C4-2B (cell line): Measurements from ENCODE around the gene CLSTN2.

Experiments used
- ZFX ChIP-seq: fragments of 450-650 bp; IDR thresholded peaks from 2 replicates; pipeline ENCODE4 v1.6.1; 2017
- TF ChIP-seq, protein P1 (sequence below): fragments of 450-650 bp; conservative IDR thresholded peaks from 2 replicates; pipeline ENCODE4 v1.5.1; 2017; ENCODE audit warnings: mild to moderate bottlenecking

DNA sequence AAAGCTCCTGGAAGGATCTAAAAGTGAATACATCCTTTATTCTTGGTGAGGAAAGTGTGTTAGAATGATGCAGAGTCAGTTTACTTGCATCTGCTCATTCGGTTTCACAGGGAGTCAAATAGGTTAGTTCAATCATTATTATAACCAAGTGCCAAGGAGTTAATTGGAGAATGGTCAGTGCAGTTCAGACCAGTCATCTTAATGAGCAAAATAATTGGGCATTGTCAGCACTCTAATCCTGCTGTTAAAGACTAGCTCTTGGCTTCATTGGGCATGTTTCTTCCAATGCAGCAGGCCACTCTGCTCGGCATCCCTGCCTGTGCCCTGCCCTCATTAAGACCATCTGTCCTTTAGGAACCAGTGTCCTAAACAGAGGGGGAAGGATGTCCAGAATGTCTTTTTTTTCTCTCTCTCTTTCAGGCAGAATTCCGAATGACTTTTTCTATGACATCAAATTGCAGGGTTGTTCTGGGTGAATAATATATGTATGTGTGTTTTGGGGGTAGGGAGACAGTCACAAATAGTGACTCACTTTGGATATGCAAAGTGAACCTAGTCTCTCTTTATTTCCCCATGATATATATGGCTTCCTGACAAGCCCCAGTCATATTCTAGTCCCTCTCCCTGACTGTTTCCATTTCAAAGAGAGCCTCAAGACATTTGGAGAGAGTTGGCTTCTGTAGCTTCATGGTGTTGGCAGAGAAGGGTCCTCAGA, 537.5 kb downstream of the CLSTN2 start:
- TF ChIP-seq, protein P1, sequence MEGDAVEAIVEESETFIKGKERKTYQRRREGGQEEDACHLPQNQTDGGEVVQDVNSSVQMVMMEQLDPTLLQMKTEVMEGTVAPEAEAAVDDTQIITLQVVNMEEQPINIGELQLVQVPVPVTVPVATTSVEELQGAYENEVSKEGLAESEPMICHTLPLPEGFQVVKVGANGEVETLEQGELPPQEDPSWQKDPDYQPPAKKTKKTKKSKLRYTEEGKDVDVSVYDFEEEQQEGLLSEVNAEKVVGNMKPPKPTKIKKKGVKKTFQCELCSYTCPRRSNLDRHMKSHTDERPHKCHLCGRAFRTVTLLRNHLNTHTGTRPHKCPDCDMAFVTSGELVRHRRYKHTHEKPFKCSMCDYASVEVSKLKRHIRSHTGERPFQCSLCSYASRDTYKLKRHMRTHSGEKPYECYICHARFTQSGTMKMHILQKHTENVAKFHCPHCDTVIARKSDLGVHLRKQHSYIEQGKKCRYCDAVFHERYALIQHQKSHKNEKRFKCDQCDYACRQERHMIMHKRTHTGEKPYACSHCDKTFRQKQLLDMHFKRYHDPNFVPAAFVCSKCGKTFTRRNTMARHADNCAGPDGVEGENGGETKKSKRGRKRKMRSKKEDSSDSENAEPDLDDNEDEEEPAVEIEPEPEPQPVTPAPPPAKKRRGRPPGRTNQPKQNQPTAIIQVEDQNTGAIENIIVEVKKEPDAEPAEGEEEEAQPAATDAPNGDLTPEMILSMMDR = no peak
- TF ChIP-seq ZFX = no peak
